ENCODE measurements around the gene CDH4. TPM values are rescaled to one million over a fixed set of nuclear protein-coding genes. Genes with fewer than 3 reads are reported as not detected.

The CDH4 gene
- polyA plus RNA-seq, 1 donor: 1.7 TPM

DNA sequence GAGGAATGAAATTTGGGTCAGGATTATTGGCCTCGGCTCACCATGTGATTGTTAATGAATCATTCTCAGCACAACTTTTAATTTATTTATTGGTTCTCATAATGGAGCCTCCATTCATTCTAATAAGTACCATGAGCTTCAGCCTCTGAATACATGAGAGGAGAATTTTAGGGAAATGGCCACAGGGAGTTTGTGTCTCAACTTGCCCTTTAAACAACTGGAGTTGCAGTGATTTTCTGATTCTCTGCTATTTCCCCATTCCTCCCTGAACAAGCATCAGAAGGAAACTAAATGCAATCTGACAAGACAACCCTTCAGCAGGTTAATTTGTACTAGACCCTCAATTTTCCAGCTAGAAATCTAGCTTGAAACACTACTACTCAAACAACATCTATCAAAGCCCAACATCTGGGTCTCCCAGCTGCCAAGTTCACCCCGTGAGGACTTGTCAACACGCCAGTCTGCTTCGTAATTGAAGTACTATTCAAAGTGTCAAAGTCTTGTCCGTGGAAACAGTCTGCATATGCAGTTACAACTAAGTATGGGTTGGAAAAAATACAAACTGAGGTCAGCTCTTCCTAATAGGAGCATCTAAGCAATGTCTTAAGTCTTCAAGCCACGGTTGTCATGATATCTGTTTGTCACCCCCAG is 235.4 kb downstream of the CDH4 start:
- no peak for DNase-seq
- 100% methylated on average over 1 of the region's 6 CpGs for WGBS (ENCODE audit: insufficient coverage, low lambda C conversion rate)
- no peaks in the 10 kb centered on the region for H3K36me3 ChIP-seq (ENCODE audit: control insufficient read depth, insufficient read depth, low read length)
- no peak overlapping the region for H3K4me3 ChIP-seq (ENCODE audit: low read length)
- no peak overlapping the region for H3K27ac ChIP-seq (ENCODE audit: low read length)
- no peaks in the 10 kb centered on the region for H3K9me3 ChIP-seq (ENCODE audit: control insufficient read depth, low read depth, low read length)
- no peaks in the 10 kb centered on the region for H3K4me1 ChIP-seq (ENCODE audit: control insufficient read depth, insufficient read depth, low read length)
- H3K27me3 ChIP-seq (ENCODE audit: control insufficient read depth, insufficient read depth, low read length): no peaks in the 10 kb centered on the region

DNA sequence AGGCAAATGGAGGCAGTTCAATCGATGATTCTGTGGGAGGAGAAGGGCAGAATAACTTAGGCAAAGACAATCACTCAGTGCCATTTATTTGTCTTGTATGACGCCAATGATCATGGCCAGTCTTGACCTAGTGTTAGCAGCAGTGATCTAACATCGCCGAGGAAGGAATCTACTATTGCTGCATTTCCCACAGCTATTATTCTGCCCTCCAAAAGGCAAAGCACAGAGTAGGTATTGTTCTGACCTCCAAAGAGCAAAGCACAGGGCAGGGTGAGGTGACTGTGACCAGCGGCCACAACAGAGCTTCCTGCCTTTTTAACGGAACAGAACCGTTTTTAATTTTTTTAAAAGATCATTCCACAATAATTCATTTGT is 235.9 kb downstream of the CDH4 start:
- Histone ChIP-seq H3K4me1 (ENCODE audit: control insufficient read depth, insufficient read depth, low read length) (no peaks in the 10 kb centered on the region), H3K27ac (ENCODE audit: low read length) (no peak overlapping the region), H3K4me3 (ENCODE audit: low read length) (no peak overlapping the region), H3K27me3 (ENCODE audit: control insufficient read depth, insufficient read depth, low read length) (no peaks in the 10 kb centered on the region), H3K36me3 (ENCODE audit: control insufficient read depth, insufficient read depth, low read length) (no peaks in the 10 kb centered on the region), H3K9me3 (ENCODE audit: control insufficient read depth, low read depth, low read length) (no peaks in the 10 kb centered on the region)
- no CpG with 5 or more reads among the region's 7 CpGs for WGBS (ENCODE audit: insufficient coverage, low lambda C conversion rate)
- DNase-seq: no peak

DNA sequence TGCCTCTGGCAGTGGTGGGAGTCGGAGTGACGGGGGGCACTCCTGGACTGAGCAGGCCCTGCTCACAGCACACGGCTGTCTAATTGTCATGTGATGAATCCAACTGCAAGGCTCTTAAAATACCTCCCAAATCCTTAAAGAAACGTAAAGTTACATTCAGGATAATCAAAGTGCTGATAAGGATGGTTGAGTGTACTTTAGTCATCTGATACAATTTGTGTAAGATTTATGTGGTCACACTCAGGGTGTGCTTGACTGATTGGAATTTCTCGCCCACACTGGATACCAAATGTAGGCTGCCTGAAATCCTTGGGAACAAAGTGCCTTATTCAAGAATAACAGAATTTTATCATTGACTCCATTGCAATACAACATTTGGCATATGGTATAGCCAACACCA is 238.7 kb downstream of the CDH4 start:
- Histone ChIP-seq H3K27ac (ENCODE audit: low read length) (no peak overlapping the region), H3K9me3 (ENCODE audit: control insufficient read depth, low read depth, low read length) (no peaks in the 10 kb centered on the region), H3K4me3 (ENCODE audit: low read length) (no peak overlapping the region), H3K4me1 (ENCODE audit: control insufficient read depth, insufficient read depth, low read length) (no peaks in the 10 kb centered on the region), H3K27me3 (ENCODE audit: control insufficient read depth, insufficient read depth, low read length) (no peaks in the 10 kb centered on the region), H3K36me3 (ENCODE audit: control insufficient read depth, insufficient read depth, low read length) (no peaks in the 10 kb centered on the region)
- WGBS (ENCODE audit: insufficient coverage, low lambda C conversion rate): no CpG with 5 or more reads among the region's 5 CpGs
- DNase-seq: no peak

DNA sequence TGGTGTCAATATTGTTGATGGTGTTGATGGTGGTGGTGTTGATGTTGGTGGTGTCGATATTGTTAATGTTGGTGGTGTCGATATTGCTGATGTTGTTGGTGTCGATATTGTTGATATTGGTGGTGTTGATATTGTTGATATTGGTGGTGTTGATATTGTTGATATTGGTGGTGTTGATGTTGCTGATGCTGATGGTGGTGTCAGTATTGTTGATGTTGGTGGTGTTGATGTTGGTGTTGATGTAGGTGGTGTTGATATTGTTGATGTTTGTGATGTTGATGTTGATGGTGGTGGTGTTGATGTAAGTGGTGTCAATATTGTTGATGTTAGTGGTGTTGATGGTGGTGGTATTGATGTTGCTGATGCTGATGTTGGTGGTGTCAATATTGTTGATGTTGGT is 240.0 kb downstream of the CDH4 start:
- Histone ChIP-seq H3K4me3 (ENCODE audit: low read length) (no peak overlapping the region), H3K4me1 (ENCODE audit: control insufficient read depth, insufficient read depth, low read length) (no peaks in the 10 kb centered on the region), H3K9me3 (ENCODE audit: control insufficient read depth, low read depth, low read length) (no peaks in the 10 kb centered on the region), H3K27ac (ENCODE audit: low read length) (no peak overlapping the region), H3K27me3 (ENCODE audit: control insufficient read depth, insufficient read depth, low read length) (no peaks in the 10 kb centered on the region), H3K36me3 (ENCODE audit: control insufficient read depth, insufficient read depth, low read length) (no peaks in the 10 kb centered on the region)
- WGBS (ENCODE audit: insufficient coverage, low lambda C conversion rate): no CpG with 5 or more reads among the region's 3 CpGs
- no peak for DNase-seq

DNA sequence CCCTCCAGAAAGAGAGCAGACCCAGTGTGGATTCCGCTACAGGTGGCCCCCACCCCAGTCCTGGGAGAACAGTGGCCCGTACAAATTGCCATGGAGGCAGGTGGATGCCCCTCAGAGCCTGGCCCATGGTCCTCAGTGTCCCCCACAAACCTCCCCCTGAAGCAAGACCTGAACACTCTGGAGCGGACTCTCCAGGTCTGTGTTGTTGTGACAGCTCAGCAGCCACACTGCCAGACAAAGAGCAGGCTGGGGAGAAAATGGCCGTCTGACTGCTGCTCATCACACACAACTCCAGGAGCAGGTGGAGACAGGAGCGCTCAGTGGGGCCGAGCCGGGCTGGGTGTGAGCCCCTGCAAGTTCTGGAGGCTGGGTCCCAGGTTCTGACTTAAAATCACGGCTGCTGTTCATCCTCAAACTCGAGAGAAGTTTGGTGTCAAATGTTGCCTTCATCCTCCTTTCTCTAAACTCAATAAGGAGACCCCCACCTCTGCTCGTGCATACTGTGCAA is 241.8 kb downstream of the CDH4 start:
- Histone ChIP-seq H3K27ac (ENCODE audit: low read length) (no peak overlapping the region), H3K27me3 (ENCODE audit: control insufficient read depth, insufficient read depth, low read length) (no peaks in the 10 kb centered on the region), H3K36me3 (ENCODE audit: control insufficient read depth, insufficient read depth, low read length) (no peaks in the 10 kb centered on the region), H3K4me3 (ENCODE audit: low read length) (no peak overlapping the region), H3K4me1 (ENCODE audit: control insufficient read depth, insufficient read depth, low read length) (no peaks in the 10 kb centered on the region), H3K9me3 (ENCODE audit: control insufficient read depth, low read depth, low read length) (no peaks in the 10 kb centered on the region)
- DNase-seq: no peak
- WGBS (ENCODE audit: insufficient coverage, low lambda C conversion rate): 58% methylated on average over 2 of the region's 10 CpGs

DNA sequence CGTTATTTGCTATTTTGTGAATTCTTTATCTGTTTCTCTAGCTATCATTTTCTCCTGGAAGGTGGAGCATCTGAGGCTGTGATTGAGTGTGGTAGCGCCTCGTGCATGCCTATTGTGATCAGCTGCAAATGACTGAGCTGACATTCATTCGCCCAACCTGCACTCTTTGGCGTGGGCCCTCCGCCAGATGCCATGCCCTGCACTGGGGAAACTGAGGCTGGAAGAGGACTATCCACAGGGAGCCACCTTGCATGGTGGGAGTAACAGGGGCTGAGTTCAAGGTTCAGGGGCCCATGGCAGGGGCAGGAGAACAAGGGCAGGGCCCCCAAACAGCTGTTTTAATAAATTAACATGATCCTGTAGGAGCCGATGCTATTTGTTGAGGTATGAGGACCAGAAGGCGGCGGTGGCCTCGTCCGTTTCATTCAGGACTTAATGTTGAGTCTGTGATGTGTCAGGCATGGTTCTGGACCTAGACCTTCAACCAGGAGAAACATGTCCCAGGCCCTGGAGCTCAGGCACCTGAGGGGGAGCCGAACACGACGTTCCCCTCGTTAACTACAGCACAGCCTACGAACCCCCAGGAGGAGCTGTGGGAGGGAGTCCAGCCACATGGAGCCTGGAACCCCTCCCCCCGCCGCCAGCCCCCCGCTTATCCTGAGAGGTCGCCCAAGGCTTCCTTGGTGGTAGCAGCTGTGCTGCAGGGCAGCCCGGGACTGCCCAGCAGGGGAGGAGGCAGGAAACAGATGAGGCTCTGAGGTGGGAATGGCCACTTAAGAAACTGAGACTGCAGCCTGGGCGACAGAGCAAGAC is 242.9 kb downstream of the CDH4 start:
- H3K27me3 ChIP-seq (ENCODE audit: control insufficient read depth, insufficient read depth, low read length): no peaks in the 10 kb centered on the region
- no peaks in the 10 kb centered on the region for H3K36me3 ChIP-seq (ENCODE audit: control insufficient read depth, insufficient read depth, low read length)
- no peak for DNase-seq
- no peaks in the 10 kb centered on the region for H3K9me3 ChIP-seq (ENCODE audit: control insufficient read depth, low read depth, low read length)
- no peak overlapping the region for H3K4me3 ChIP-seq (ENCODE audit: low read length)
- no peak overlapping the region for H3K27ac ChIP-seq (ENCODE audit: low read length)
- no peaks in the 10 kb centered on the region for H3K4me1 ChIP-seq (ENCODE audit: control insufficient read depth, insufficient read depth, low read length)
- no CpG with 5 or more reads among the region's 22 CpGs for WGBS (ENCODE audit: insufficient coverage, low lambda C conversion rate)

DNA sequence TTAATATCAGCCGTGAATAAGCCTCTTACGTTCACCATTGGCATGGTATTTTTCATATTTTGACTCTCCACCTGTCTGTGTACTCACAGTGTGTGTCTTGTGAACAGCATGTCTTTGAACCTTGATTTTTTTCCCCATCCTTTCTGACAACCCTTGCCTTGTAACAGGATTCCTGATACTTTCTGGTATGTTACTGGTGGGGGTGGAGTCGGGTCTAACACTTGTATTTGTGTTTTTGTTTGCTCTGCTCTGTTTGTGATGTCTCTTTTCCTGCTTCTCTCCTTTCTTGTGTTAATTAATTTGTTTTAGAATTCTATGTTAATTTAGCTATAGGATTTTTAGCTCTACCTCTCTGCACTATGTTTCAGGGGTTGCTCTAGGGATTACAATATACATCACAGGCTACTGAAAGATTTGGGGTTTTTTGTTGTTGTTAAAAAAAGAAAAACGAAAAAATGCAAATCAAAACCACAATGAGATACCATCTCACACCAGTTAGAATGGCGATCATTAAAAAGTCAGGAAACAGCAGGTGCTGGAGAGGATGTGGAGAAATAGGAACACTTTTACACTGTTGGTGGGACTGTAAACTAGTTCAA is 245.1 kb downstream of the CDH4 start:
- Histone ChIP-seq H3K4me3 (ENCODE audit: low read length) (no peak overlapping the region), H3K27me3 (ENCODE audit: control insufficient read depth, insufficient read depth, low read length) (no peaks in the 10 kb centered on the region), H3K27ac (ENCODE audit: low read length) (no peak overlapping the region), H3K9me3 (ENCODE audit: control insufficient read depth, low read depth, low read length) (no peaks in the 10 kb centered on the region), H3K4me1 (ENCODE audit: control insufficient read depth, insufficient read depth, low read length) (no peaks in the 10 kb centered on the region), H3K36me3 (ENCODE audit: control insufficient read depth, insufficient read depth, low read length) (no peaks in the 10 kb centered on the region)
- no CpG with 5 or more reads among the region's 5 CpGs for WGBS (ENCODE audit: insufficient coverage, low lambda C conversion rate)
- no peak for DNase-seq

DNA sequence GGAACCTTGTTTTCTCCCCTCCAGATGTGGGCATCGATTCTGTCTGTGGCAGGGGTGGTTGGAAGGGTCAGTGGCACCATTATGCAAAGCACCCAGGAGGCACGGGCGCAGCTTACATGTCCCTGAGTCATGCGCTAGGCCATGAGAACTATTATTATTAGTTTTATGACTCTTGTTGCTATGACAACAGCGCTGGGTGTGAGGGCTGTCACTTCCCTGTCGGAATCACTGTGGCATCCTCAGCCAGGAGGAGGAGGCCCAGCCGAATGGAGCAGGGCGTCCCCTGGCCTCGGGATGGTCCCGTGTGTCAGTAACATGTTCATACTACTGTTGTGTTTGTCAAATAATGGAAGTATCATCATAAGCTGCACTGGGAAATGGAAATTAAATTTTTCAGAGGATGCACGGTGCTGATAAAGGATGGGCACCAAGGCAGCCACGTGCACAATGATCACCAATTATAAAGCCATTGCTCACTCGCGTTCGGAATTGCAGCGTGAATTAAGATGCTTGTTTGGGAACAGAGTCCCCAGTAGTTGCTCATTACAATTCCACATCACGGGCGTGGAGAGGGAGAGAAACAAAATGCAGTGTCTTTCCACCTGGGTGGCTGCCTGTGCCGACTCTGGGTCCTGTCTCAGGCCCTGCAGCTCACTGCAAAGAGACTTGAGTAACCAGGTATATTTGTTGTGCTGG is 247.9 kb downstream of the CDH4 start:
- Histone ChIP-seq H3K27me3 (ENCODE audit: control insufficient read depth, insufficient read depth, low read length) (no peaks in the 10 kb centered on the region), H3K4me1 (ENCODE audit: control insufficient read depth, insufficient read depth, low read length) (no peaks in the 10 kb centered on the region), H3K36me3 (ENCODE audit: control insufficient read depth, insufficient read depth, low read length) (no peaks in the 10 kb centered on the region), H3K27ac (ENCODE audit: low read length) (no peak overlapping the region), H3K9me3 (ENCODE audit: control insufficient read depth, low read depth, low read length) (no peaks in the 10 kb centered on the region), H3K4me3 (ENCODE audit: low read length) (no peak overlapping the region)
- WGBS (ENCODE audit: insufficient coverage, low lambda C conversion rate): 75% methylated on average over 2 of the region's 19 CpGs
- no peak for DNase-seq

DNA sequence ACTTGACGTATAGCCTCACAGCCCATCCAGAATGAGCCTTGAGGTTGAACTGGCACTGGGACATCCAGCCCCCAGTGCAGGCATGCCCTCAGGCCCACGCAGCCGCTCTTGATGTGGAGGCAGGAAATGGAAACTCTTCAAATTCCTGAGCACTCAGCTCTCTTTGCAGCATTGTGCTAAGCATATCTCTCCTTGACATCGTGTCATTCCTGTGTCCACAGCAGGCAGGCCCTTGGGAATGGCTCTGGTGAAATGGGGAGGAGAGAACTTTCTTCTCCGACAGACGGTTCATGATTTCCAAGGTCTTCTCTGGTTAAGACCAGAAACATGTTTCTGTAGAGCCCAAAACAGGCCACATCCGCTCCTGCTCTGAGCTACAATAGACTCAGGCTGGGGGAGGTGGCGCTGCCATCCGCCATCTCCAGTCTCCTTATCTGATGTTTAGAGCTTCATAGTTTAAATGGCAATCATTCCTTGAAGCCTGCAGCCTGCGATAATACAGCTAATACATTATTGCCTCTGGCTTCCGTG is 248.8 kb downstream of the CDH4 start:
- DNase-seq: no peak
- Histone ChIP-seq H3K27ac (ENCODE audit: low read length) (no peak overlapping the region), H3K36me3 (ENCODE audit: control insufficient read depth, insufficient read depth, low read length) (no peaks in the 10 kb centered on the region), H3K9me3 (ENCODE audit: control insufficient read depth, low read depth, low read length) (no peaks in the 10 kb centered on the region), H3K4me1 (ENCODE audit: control insufficient read depth, insufficient read depth, low read length) (no peaks in the 10 kb centered on the region), H3K4me3 (ENCODE audit: low read length) (no peak overlapping the region), H3K27me3 (ENCODE audit: control insufficient read depth, insufficient read depth, low read length) (no peaks in the 10 kb centered on the region)
- no CpG with 5 or more reads among the region's 11 CpGs for WGBS (ENCODE audit: insufficient coverage, low lambda C conversion rate)

DNA sequence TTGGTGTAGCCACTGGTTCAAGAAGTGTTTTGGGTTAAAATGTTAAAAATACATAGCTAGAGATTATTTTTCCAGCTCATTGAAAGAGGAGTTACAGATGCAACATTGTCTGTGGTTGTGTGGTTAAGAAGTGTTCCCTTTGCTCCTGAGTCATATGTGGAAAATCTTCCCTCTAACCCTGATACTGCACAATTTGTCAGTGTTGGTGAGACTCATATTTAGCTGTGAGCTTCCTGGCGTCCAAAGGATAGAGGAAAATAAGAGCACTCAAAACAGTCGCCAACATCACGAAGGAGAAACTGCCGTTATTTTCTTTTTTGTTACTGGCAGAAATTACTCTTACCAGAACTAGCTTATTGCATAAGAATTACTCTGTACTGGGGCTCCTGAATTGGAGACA is 250.4 kb downstream of the CDH4 start:
- Histone ChIP-seq H3K4me1 (ENCODE audit: control insufficient read depth, insufficient read depth, low read length) (no peaks in the 10 kb centered on the region), H3K9me3 (ENCODE audit: control insufficient read depth, low read depth, low read length) (no peaks in the 10 kb centered on the region), H3K4me3 (ENCODE audit: low read length) (no peak overlapping the region), H3K36me3 (ENCODE audit: control insufficient read depth, insufficient read depth, low read length) (no peaks in the 10 kb centered on the region), H3K27me3 (ENCODE audit: control insufficient read depth, insufficient read depth, low read length) (no peaks in the 10 kb centered on the region), H3K27ac (ENCODE audit: low read length) (no peak overlapping the region)
- DNase-seq: no peak
- no CpG with 5 or more reads among the region's 4 CpGs for WGBS (ENCODE audit: insufficient coverage, low lambda C conversion rate)
